MCF 10A (cell line): ENCODE results near the gene NAPA. TPM values are rescaled to one million over a fixed set of nuclear protein-coding genes. Genes with fewer than 3 reads are reported as not detected.

ENCODE experiments used
- BruUV-seq: library from RNA; stranded (reverse); fragments of 400-500 nt; replicated peaks from 2 replicates; lab custom pipeline; 2021; lab: Mats Ljungman, UMichigan
- CTCF ChIA-PET: fragments of 300-600 bp; sonication (Branson Sonifier 250); formaldehyde crosslinking; extraction: SDS; loops from one replicate; lab custom pipeline; 2021; ENCODE audit warnings: antibody characterized with exemption, inconsistent platforms; lab: Yijun Ruan, JAX
- POLR2A ChIA-PET: fragments of 300-600, 350-650 bp; sonication (Branson Sonifier 250); formaldehyde crosslinking; extraction: SDS; loops from one replicate; lab custom pipeline; 2020; ENCODE audit warnings: antibody characterized with exemption, inconsistent platforms; lab: Yijun Ruan, JAX
- DNase-seq: peaks from one replicate; pipeline ENCODE4 v3.0.0-alpha.2; 2018; ENCODE audit not compliant: unreplicated experiment
- H3K27ac Mint-ChIP-seq: one replicate; pipeline ENCODE4 v1.8.0; 2022; ENCODE audit warnings: mild to moderate bottlenecking, low read depth, mixed read lengths; ENCODE audit not compliant: unreplicated experiment
- H3K27me3 Mint-ChIP-seq: one replicate; pipeline ENCODE4 v1.8.0; 2022; ENCODE audit warnings: mixed read lengths; ENCODE audit not compliant: insufficient read depth, unreplicated experiment
- H3K36me3 Mint-ChIP-seq: one replicate; pipeline ENCODE4 v1.8.0; 2022; ENCODE audit warnings: mild to moderate bottlenecking, moderate library complexity, mixed read lengths; ENCODE audit not compliant: insufficient read depth, unreplicated experiment
- H3K4me1 Mint-ChIP-seq: one replicate; pipeline ENCODE4 v1.8.0; 2022; ENCODE audit warnings: mixed read lengths; ENCODE audit not compliant: insufficient read depth, unreplicated experiment
- H3K4me3 Mint-ChIP-seq: one replicate; pipeline ENCODE4 v1.8.0; 2022; ENCODE audit warnings: mild to moderate bottlenecking, moderate library complexity, mixed read lengths; ENCODE audit not compliant: unreplicated experiment
- H3K9me3 Mint-ChIP-seq: one replicate; pipeline ENCODE4 v1.8.0; 2022; ENCODE audit warnings: mixed read lengths; ENCODE audit not compliant: unreplicated experiment
- intact Hi-C: fragments of 100-400 bp; cut with micrococcal nuclease; formaldehyde crosslinking; loops from 2 replicates; pipeline ENCODE4 v1.14.1; 2022
- total RNA-seq: library from RNA; stranded (reverse); gene quantifications from 2 replicates; pipeline ENCODE4 v1.2.3, GENCODE V29; 2022
- TF ChIP-seq, protein P1 (sequence below): fragments of 200-600 bp; IDR thresholded peaks from one replicate; pipeline ENCODE4 v1.8.0; 2022; ENCODE audit warnings: antibody characterized with exemption, mild to moderate bottlenecking; ENCODE audit not compliant: unreplicated experiment

The NAPA gene
- total RNA-seq, 1 experiment from 2014 or later = 72.1 TPM

DNA sequence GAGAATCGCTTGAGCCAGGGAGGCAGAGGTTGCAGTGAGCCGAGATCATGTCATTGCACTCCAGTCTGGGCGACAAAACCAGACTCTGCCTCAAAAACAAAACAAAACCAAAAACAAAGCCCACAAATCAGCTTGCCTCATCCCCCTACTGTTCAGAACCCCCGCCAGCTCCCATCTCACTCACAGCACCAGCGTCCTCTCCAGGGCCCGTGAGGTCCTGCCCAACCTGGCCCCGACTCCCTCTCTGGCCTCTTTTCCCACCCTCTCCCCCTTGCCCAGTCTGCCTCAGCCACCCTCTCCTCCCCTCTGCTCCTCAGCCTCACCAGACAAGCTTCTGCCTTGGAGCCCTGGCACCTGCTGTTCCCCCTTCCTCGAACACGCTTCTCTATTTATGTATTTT is 46.9 kb downstream of the NAPA start:
- Mint-ChIP-seq H3K9me3 (no peaks in the 10 kb centered on the region), H3K27me3 (peaks cover 68% of the 10 kb centered on the region), H3K4me1 (peaks cover 7% of the 10 kb centered on the region), H3K27ac (no peak overlapping the region), H3K4me3 (no peak overlapping the region), H3K36me3 (no peaks in the 10 kb centered on the region)
- no peak for DNase-seq
- ChIA-PET CTCF (no interaction called here), POLR2A (no interaction called here)
- BruUV-seq = no TSS peak
- TF ChIP-seq, protein P1, sequence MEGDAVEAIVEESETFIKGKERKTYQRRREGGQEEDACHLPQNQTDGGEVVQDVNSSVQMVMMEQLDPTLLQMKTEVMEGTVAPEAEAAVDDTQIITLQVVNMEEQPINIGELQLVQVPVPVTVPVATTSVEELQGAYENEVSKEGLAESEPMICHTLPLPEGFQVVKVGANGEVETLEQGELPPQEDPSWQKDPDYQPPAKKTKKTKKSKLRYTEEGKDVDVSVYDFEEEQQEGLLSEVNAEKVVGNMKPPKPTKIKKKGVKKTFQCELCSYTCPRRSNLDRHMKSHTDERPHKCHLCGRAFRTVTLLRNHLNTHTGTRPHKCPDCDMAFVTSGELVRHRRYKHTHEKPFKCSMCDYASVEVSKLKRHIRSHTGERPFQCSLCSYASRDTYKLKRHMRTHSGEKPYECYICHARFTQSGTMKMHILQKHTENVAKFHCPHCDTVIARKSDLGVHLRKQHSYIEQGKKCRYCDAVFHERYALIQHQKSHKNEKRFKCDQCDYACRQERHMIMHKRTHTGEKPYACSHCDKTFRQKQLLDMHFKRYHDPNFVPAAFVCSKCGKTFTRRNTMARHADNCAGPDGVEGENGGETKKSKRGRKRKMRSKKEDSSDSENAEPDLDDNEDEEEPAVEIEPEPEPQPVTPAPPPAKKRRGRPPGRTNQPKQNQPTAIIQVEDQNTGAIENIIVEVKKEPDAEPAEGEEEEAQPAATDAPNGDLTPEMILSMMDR = no peak
- intact Hi-C loops = no loop called here

DNA sequence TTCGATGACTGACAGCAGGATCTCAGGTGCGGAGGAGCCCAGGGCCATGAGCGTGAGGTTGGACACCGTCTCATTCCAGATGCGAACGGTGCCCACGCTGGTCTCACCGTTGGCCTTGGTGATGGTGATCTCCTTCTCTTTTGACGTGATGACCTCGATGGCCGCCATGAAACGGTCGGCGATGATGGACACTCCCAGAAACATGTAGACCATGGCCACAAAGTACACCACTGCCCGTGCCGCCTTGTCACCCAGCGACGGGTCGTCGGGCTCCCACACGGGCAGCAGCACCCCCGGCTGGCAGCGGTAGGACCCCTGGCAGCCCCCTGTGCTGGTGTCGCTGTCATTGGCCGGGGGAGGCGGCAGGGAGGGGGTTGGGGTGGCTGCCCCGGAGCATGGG is 48.9 kb downstream of the NAPA start:
- POLR2A ChIA-PET = no interaction called here
- Mint-ChIP-seq H3K27me3 (peaks cover 51% of the 10 kb centered on the region), H3K36me3 (no peaks in the 10 kb centered on the region), H3K9me3 (no peaks in the 10 kb centered on the region), H3K4me3 (no peak overlapping the region), H3K27ac (no peak overlapping the region), H3K4me1 (peaks cover 2% of the 10 kb centered on the region)
- intact Hi-C loops = no loop called here
- no TSS peak for BruUV-seq
- no peak for DNase-seq
- TF ChIP-seq, protein P1 = no peak
- CTCF ChIA-PET = no interaction called here

DNA sequence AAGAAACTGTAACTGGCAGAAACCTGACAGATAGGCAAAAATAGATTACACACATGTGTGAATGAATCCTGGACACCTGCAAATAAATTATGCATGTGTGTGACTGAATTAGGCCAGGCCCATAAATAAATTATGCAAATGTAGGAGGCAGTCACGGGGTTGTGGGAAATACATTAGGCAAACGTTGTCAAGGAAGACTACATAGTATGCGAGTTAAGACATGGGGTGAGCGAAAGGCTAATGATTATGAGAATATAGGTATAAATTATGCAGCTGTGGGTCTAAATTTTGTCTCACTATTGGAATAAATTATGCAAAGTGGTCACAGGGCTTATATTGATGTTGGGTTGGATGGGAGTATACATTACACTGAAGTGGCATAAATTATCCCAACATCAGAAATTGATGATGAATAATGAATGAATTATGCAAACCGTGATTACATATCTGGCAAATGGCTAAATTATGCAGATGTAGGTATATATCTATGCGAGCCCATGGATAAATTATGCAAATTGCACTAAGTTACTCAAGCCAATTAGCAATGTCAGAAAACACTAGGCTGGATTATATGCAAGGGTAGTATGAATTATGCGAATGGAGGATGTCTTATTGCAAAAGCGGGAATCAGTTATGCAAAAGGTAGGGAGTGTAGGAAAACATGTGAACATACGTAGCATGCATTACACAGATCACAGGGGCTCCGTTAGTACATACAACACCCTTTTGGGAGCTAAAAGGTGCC is 50.0 kb downstream of the NAPA start:
- no peaks in the 10 kb centered on the region for H3K4me1 Mint-ChIP-seq
- no peak overlapping the region for H3K27ac Mint-ChIP-seq
- TF ChIP-seq, protein P1 = no peak
- H3K4me3 Mint-ChIP-seq = no peak overlapping the region
- H3K36me3 Mint-ChIP-seq = no peaks in the 10 kb centered on the region
- no TSS peak for BruUV-seq
- DNase-seq = no peak
- POLR2A ChIA-PET = no interaction called here
- H3K9me3 Mint-ChIP-seq = no peaks in the 10 kb centered on the region
- H3K27me3 Mint-ChIP-seq = peaks cover 40% of the 10 kb centered on the region
- CTCF ChIA-PET = interaction anchor here (0.6 to 1.0 kb wide), 3 partner anchors 19 to 242 kb away, joined by 3 read pairs; no protein-coding TSS in a partner anchor
- intact Hi-C loops = no loop called here

DNA sequence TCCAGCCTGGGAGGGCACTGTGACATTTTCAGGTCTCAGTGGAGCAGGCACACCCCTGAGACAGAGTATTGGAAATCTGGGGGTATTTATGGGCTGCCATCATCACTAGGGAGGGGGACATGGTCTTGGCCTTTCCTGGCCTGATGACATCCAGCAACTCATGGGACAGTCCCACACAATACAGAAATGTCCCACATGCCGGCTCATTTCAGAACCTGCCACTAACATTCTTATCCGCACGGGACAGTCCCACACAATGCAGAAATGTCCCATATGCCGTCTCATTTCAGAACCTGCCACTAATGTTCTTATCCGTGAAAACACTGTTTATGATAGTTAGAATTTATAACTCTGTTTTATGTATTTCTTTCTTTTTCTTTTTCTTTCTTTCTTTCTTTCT is 53.0 kb downstream of the NAPA start:
- Mint-ChIP-seq H3K27me3 (peaks cover 18% of the 10 kb centered on the region), H3K4me1 (no peaks in the 10 kb centered on the region), H3K36me3 (no peaks in the 10 kb centered on the region), H3K27ac (no peak overlapping the region), H3K9me3 (no peaks in the 10 kb centered on the region), H3K4me3 (no peak overlapping the region)
- POLR2A ChIA-PET = interaction anchor here (0.7 kb wide), 1 partner anchor 216 kb away, joined by 4 read pairs; no protein-coding TSS in a partner anchor
- CTCF ChIA-PET = interaction anchor here (0.8 kb wide), 1 partner anchor 401 kb away, joined by 3 read pairs; no protein-coding TSS in a partner anchor
- no TSS peak for BruUV-seq
- TF ChIP-seq, protein P1 = no peak
- intact Hi-C loops = no loop called here
- no peak for DNase-seq
